ENCODE measurements around the gene CELSR2.
A peak's percentile ranks its signal among the peaks of the same experiment; 100 is the strongest.

CELSR2 gene

GRCh38 chr1:109259674-109260557 lies 10.6 kb downstream of the CELSR2 start:
- CTCF ChIA-PET, result interaction anchor here (0.8 to 8.7 kb wide), 11 partner anchors 9 to 145 kb away, joined by 3 to 95 read pairs (median 4); partner anchors contain the start of gene SORT1
- 94% methylated on average over 2 of the region's 7 CpGs for WGBS (ENCODE audit: insufficient coverage)
- no peak overlapping the region for H3K4me3 ChIP-seq (ENCODE audit: control insufficient read depth in 1 of 7, extremely low read depth in 1 of 7, insufficient read depth in 4 of 7, low read depth in 2 of 7, low read length in 6 of 7)
- POLR2A ChIA-PET, result no interaction called here
- H3K4me1 ChIP-seq (ENCODE audit: control extremely low read depth in 1 of 4, control insufficient read depth in 4 of 4, insufficient read depth in 4 of 4, low read length in 3 of 4), result no peaks in the 10 kb centered on the region
- no peaks in the 10 kb centered on the region for H3K36me3 ChIP-seq (ENCODE audit: control insufficient read depth in 4 of 4, insufficient read depth in 4 of 4, low read length in 3 of 4)
- H3K27me3 ChIP-seq (replicated peaks in 2 of 5; ENCODE audit: control insufficient read depth in 4 of 5, insufficient read depth in 5 of 5, low read length in 4 of 5), result peaks cover 0 to 42% (median 6%) of the 10 kb centered on the region in 5 experiments
- no peak for DNase-seq
- no peak overlapping the region for H3K27ac ChIP-seq (ENCODE audit: insufficient read depth in 1 of 2, low read depth in 1 of 2, low read length in 2 of 2, poor library complexity in 1 of 2, severe bottlenecking in 2 of 2)
- H3K9me3 ChIP-seq (ENCODE audit: control extremely low read depth in 1 of 5, control insufficient read depth in 4 of 5, insufficient read depth in 2 of 5, low read depth in 1 of 5, low read length in 4 of 5), result no peaks in the 10 kb centered on the region

- Histone ChIP-seq H3K27me3 (replicated peaks in 2 of 5; ENCODE audit: control insufficient read depth in 4 of 5, insufficient read depth in 5 of 5, low read length in 4 of 5) (peaks cover 0 to 34% (median 4%) of the 10 kb centered on the region in 5 experiments), H3K4me3 (ENCODE audit: control insufficient read depth in 1 of 7, extremely low read depth in 1 of 7, insufficient read depth in 4 of 7, low read depth in 2 of 7, low read length in 6 of 7) (no peak overlapping the region), H3K27ac (ENCODE audit: insufficient read depth in 1 of 2, low read depth in 1 of 2, low read length in 2 of 2, poor library complexity in 1 of 2, severe bottlenecking in 2 of 2) (no peak overlapping the region), H3K36me3 (ENCODE audit: control insufficient read depth in 4 of 4, insufficient read depth in 4 of 4, low read length in 3 of 4) (no peaks in the 10 kb centered on the region), H3K9me3 (ENCODE audit: control extremely low read depth in 1 of 5, control insufficient read depth in 4 of 5, insufficient read depth in 2 of 5, low read depth in 1 of 5, low read length in 4 of 5) (no peaks in the 10 kb centered on the region), H3K4me1 (ENCODE audit: control extremely low read depth in 1 of 4, control insufficient read depth in 4 of 4, insufficient read depth in 4 of 4, low read length in 3 of 4) (no peaks in the 10 kb centered on the region)
- 97% methylated on average over 16 of the region's 16 CpGs for WGBS (ENCODE audit: insufficient coverage)
- no peak for DNase-seq
- POLR2A ChIA-PET, result no interaction called here
- CTCF ChIA-PET, result interaction anchor here (1.1 to 8.7 kb wide), 7 partner anchors 7 to 140 kb away, joined by 3 to 95 read pairs (median 4); partner anchors contain the start of gene SORT1
Observed at GRCh38 chr1:109261006-109261405, 11.7 kb downstream of the CELSR2 start.

- no peaks in the 10 kb centered on the region for H3K9me3 ChIP-seq (ENCODE audit: control extremely low read depth in 1 of 5, control insufficient read depth in 4 of 5, insufficient read depth in 2 of 5, low read depth in 1 of 5, low read length in 4 of 5)
- H3K4me3 ChIP-seq (ENCODE audit: control insufficient read depth in 1 of 7, extremely low read depth in 1 of 7, insufficient read depth in 4 of 7, low read depth in 2 of 7, low read length in 6 of 7), result no peak overlapping the region
- 95% methylated on average over 6 of the region's 6 CpGs for WGBS (ENCODE audit: insufficient coverage)
- peaks cover 0 to 29% (median 2%) of the 10 kb centered on the region in 5 experiments for H3K27me3 ChIP-seq (replicated peaks in 2 of 5; ENCODE audit: control insufficient read depth in 4 of 5, insufficient read depth in 5 of 5, low read length in 4 of 5)
- DNase-seq, result no peak
- POLR2A ChIA-PET, result interaction anchor here (0.7 kb wide), 1 partner anchor 47 kb away, joined by 4 read pairs; no protein-coding TSS in a partner anchor
- no peaks in the 10 kb centered on the region for H3K4me1 ChIP-seq (ENCODE audit: control extremely low read depth in 1 of 4, control insufficient read depth in 4 of 4, insufficient read depth in 4 of 4, low read length in 3 of 4)
- CTCF ChIA-PET, result interaction anchor here (1.2 to 8.7 kb wide), 5 partner anchors 8 to 271 kb away, joined by 3 to 95 read pairs (median 13); partner anchors contain the start of gene SORT1
- H3K36me3 ChIP-seq (ENCODE audit: control insufficient read depth in 4 of 4, insufficient read depth in 4 of 4, low read length in 3 of 4), result no peaks in the 10 kb centered on the region
- H3K27ac ChIP-seq (ENCODE audit: insufficient read depth in 1 of 2, low read depth in 1 of 2, low read length in 2 of 2, poor library complexity in 1 of 2, severe bottlenecking in 2 of 2), result no peak overlapping the region
Observed at GRCh38 chr1:109261578-109261977, 12.2 kb downstream of the CELSR2 start.

- Histone ChIP-seq H3K4me3 (ENCODE audit: control insufficient read depth in 1 of 7, extremely low read depth in 1 of 7, insufficient read depth in 4 of 7, low read depth in 2 of 7, low read length in 6 of 7) (no peak overlapping the region), H3K9me3 (ENCODE audit: control extremely low read depth in 1 of 5, control insufficient read depth in 4 of 5, insufficient read depth in 2 of 5, low read depth in 1 of 5, low read length in 4 of 5) (no peaks in the 10 kb centered on the region), H3K4me1 (ENCODE audit: control extremely low read depth in 1 of 4, control insufficient read depth in 4 of 4, insufficient read depth in 4 of 4, low read length in 3 of 4) (no peaks in the 10 kb centered on the region), H3K27me3 (replicated peaks in 2 of 5; ENCODE audit: control insufficient read depth in 4 of 5, insufficient read depth in 5 of 5, low read length in 4 of 5) (peaks cover 0 to 31% (median 2%) of the 10 kb centered on the region in 5 experiments), H3K27ac (ENCODE audit: insufficient read depth in 1 of 2, low read depth in 1 of 2, low read length in 2 of 2, poor library complexity in 1 of 2, severe bottlenecking in 2 of 2) (no peak overlapping the region), H3K36me3 (ENCODE audit: control insufficient read depth in 4 of 4, insufficient read depth in 4 of 4, low read length in 3 of 4) (no peaks in the 10 kb centered on the region)
- 92% methylated on average over 18 of the region's 22 CpGs for WGBS (ENCODE audit: insufficient coverage)
- CTCF ChIA-PET, result interaction anchor here (0.9 to 8.7 kb wide), 5 partner anchors 9 to 270 kb away, joined by 3 to 95 read pairs (median 15); partner anchors contain the start of gene SORT1
- POLR2A ChIA-PET, result interaction anchor here (0.7 kb wide), 1 partner anchor 48 kb away, joined by 4 read pairs; no protein-coding TSS in a partner anchor
- no peak for DNase-seq
Observed at GRCh38 chr1:109262231-109263055, 13.1 kb downstream of the CELSR2 start.

- CTCF ChIA-PET, result interaction anchor here (0.8 to 8.7 kb wide), 12 partner anchors 8 to 269 kb away, joined by 3 to 95 read pairs (median 7); partner anchors contain the start of gene SORT1
- Histone ChIP-seq H3K4me3 (ENCODE audit: control insufficient read depth in 1 of 7, extremely low read depth in 1 of 7, insufficient read depth in 4 of 7, low read depth in 2 of 7, low read length in 6 of 7) (no peak overlapping the region), H3K27me3 (replicated peaks in 2 of 5; ENCODE audit: control insufficient read depth in 4 of 5, insufficient read depth in 5 of 5, low read length in 4 of 5) (peaks cover 0 to 27% (median 2%) of the 10 kb centered on the region in 5 experiments), H3K9me3 (ENCODE audit: control extremely low read depth in 1 of 5, control insufficient read depth in 4 of 5, insufficient read depth in 2 of 5, low read depth in 1 of 5, low read length in 4 of 5) (no peaks in the 10 kb centered on the region), H3K27ac (ENCODE audit: insufficient read depth in 1 of 2, low read depth in 1 of 2, low read length in 2 of 2, poor library complexity in 1 of 2, severe bottlenecking in 2 of 2) (no peak overlapping the region), H3K36me3 (ENCODE audit: control insufficient read depth in 4 of 4, insufficient read depth in 4 of 4, low read length in 3 of 4) (no peaks in the 10 kb centered on the region), H3K4me1 (ENCODE audit: control extremely low read depth in 1 of 4, control insufficient read depth in 4 of 4, insufficient read depth in 4 of 4, low read length in 3 of 4) (no peaks in the 10 kb centered on the region)
- no peak for DNase-seq
- POLR2A ChIA-PET, result no interaction called here
- 78% methylated on average over 11 of the region's 12 CpGs for WGBS (ENCODE audit: insufficient coverage)
Observed at GRCh38 chr1:109263234-109263596, 13.9 kb downstream of the CELSR2 start.

GRCh38 chr1:109263597-109264378 lies 14.4 kb downstream of the CELSR2 start:
- 51% methylated on average over 21 of the region's 29 CpGs for WGBS (ENCODE audit: insufficient coverage)
- no peak overlapping the region for H3K27ac ChIP-seq (ENCODE audit: insufficient read depth in 1 of 2, low read depth in 1 of 2, low read length in 2 of 2, poor library complexity in 1 of 2, severe bottlenecking in 2 of 2)
- POLR2A ChIA-PET, result no interaction called here
- peak; percentile 68 to 83 (median 79) for DNase-seq
- CTCF ChIA-PET, result interaction anchor here (0.7 to 8.7 kb wide), 18 partner anchors 9 to 446 kb away, joined by 3 to 95 read pairs (median 4); partner anchors contain the start of genes PSRC1 and SORT1
- no peaks in the 10 kb centered on the region for H3K9me3 ChIP-seq (ENCODE audit: control extremely low read depth in 1 of 5, control insufficient read depth in 4 of 5, insufficient read depth in 2 of 5, low read depth in 1 of 5, low read length in 4 of 5)
- H3K4me3 ChIP-seq (ENCODE audit: control insufficient read depth in 1 of 7, extremely low read depth in 1 of 7, insufficient read depth in 4 of 7, low read depth in 2 of 7, low read length in 6 of 7), result no peak overlapping the region
- no peaks in the 10 kb centered on the region for H3K36me3 ChIP-seq (ENCODE audit: control insufficient read depth in 4 of 4, insufficient read depth in 4 of 4, low read length in 3 of 4)
- H3K4me1 ChIP-seq (ENCODE audit: control extremely low read depth in 1 of 4, control insufficient read depth in 4 of 4, insufficient read depth in 4 of 4, low read length in 3 of 4), result no peaks in the 10 kb centered on the region
- peaks cover 0 to 25% (median 2%) of the 10 kb centered on the region in 5 experiments for H3K27me3 ChIP-seq (replicated peaks in 2 of 5; ENCODE audit: control insufficient read depth in 4 of 5, insufficient read depth in 5 of 5, low read length in 4 of 5)
